Sigmoid colon (tissue), 7 donors: ENCODE results near the gene P2RY8. TPM values are rescaled to one million over a fixed set of nuclear protein-coding genes. Genes with fewer than 3 reads are reported as not detected.

Source experiments
- DNase-seq: peaks from one replicate; pipeline ENCODE4 v3.0.0-alpha.2; 2019
- H3K27ac ChIP-seq, 4 donors: fragments of 200-600 bp; sonication (generic); one replicate each; pipeline ENCODE4 v1.5.1; 2016 to 2019; ENCODE audit warnings: mild to moderate bottlenecking in 1 of 4
- H3K27me3 ChIP-seq, 3 donors: fragments of 200-600 bp; sonication (generic); one replicate each; pipeline ENCODE4 v1.5.1; 2019; ENCODE audit warnings: mild to moderate bottlenecking in 1 of 3
- H3K36me3 ChIP-seq, 4 donors: fragments of 200-600 bp; sonication (generic); one replicate each; pipeline ENCODE4 v1.5.1; 2016 to 2019
- H3K4me1 ChIP-seq, 4 donors: fragments of 200-600 bp; sonication (generic); one replicate each; pipeline ENCODE4 v1.5.1; 2017 to 2019
- H3K4me3 ChIP-seq, 4 donors: fragments of 200-600 bp; sonication (generic); one replicate each; pipeline ENCODE4 v1.5.1; 2017 to 2019; ENCODE audit warnings: mild to moderate bottlenecking in 2 of 4, moderate library complexity in 1 of 4
- H3K9me3 ChIP-seq, 4 donors: fragments of 200-600 bp in 3 of 4; sonication (generic) in 3 of 4; one replicate each; pipeline versions ENCODE4 v1.5.1 to v1.6.1; 2013 to 2019
- CTCF ChIP-seq, 4 experiments: fragments of 450-650 bp in 3 of 4; fragments of 200-600 bp in 1 of 4; IDR thresholded peaks; one replicate each; pipeline ENCODE4 v1.5.1; 2016 to 2019; ENCODE audit warnings: antibody characterized with exemption in 4 of 4, mild to moderate bottlenecking in 3 of 4, moderate library complexity in 2 of 4
- EP300 ChIP-seq, 4 donors: sonication (generic); formaldehyde crosslinking; IDR thresholded peaks; one replicate each; pipeline ENCODE4 v1.6.1; 2017; ENCODE audit warnings: antibody characterized with exemption in 4 of 4
- POLR2A ChIP-seq, 2 donors: fragments of 450-650 bp; IDR thresholded peaks; one replicate each; pipeline ENCODE4 v1.6.1; 2016; ENCODE audit warnings: antibody characterized with exemption in 2 of 2, mild to moderate bottlenecking in 2 of 2, moderate library complexity in 2 of 2
- POLR2AphosphoS5 ChIP-seq, 4 donors: sonication (generic); formaldehyde crosslinking; IDR thresholded peaks; one replicate each; pipeline ENCODE4 v1.6.1; 2017; ENCODE audit warnings: antibody characterized with exemption in 4 of 4
- WGBS, 2 donors: extraction: QIAGEN DNeasy Blood & Tissue Kit; methylation state at CpG; one replicate each; pipeline ENCODE4 v1.1.7; 2013; 5-methylcytosine and 5-hydroxymethylcytosine counted together
- intact Hi-C: fragments of 100-400 bp; cut with DNase I; formaldehyde crosslinking; loops from one replicate; pipeline ENCODE4 v1.15.1; 2023
- polyA plus RNA-seq, 3 donors: library from polyadenylated mRNA; stranded (reverse); fragments of 200-250 nt; gene quantifications; one replicate each; pipeline ENCODE4 v1.2.3, GENCODE V29; 2013
- total RNA-seq, 4 donors: library from RNA; depleted of rRNA; stranded (reverse); fragments of >200 nt; gene quantifications; one replicate each; pipeline ENCODE4 v1.1.0, GENCODE V29; 2016
- donor health status: healthy with polysubstance abuse.
- donor health status: Bipolar disorder and iron deficiency.
- donor health status: healthy.

The P2RY8 gene
- total and polyA plus RNA-seq, 7 donors = 0.28 to 15.0 (median 0.87) TPM; not detected in 1

- WGBS, 2 donors = 85 to 91% methylated on average over 5 of the region's 5 CpGs
- no peak overlapping the region for H3K4me3 ChIP-seq
- TF ChIP-seq POLR2AphosphoS5 (IDR thresholded peaks at IDR 0.05) (no peak), POLR2A (IDR thresholded peaks at IDR 0.05) (no peak), EP300 (IDR thresholded peaks at IDR 0.05) (no peak), CTCF (IDR thresholded peaks at IDR 0.05) (no peak)
- H3K36me3 ChIP-seq = no peaks in the 10 kb centered on the region
- intact Hi-C loops = no loop called here
- H3K27ac ChIP-seq = no peak overlapping the region
- H3K4me1 ChIP-seq = no peaks in the 10 kb centered on the region
- peak; percentile 35 for DNase-seq
- no peaks in the 10 kb centered on the region for H3K27me3 ChIP-seq
- no peaks in the 10 kb centered on the region for H3K9me3 ChIP-seq
These were observed 25.2 kb downstream of the P2RY8 start for GRCh38 chrX:1511829-1512228.

- Histone ChIP-seq H3K27ac (no peak overlapping the region), H3K4me3 (no peak overlapping the region), H3K4me1 (no peaks in the 10 kb centered on the region), H3K36me3 (no peaks in the 10 kb centered on the region), H3K27me3 (no peaks in the 10 kb centered on the region), H3K9me3 (no peaks in the 10 kb centered on the region)
- TF ChIP-seq EP300 (IDR thresholded peaks at IDR 0.05) = no peak
- DNase-seq = no peak
- WGBS, 2 donors = 58 to 82% methylated on average over 5 of the region's 5 CpGs
- intact Hi-C loops = no loop called here
These were observed 25.8 kb downstream of the P2RY8 start for GRCh38 chrX:1511150-1511549.

GRCh38 chrX:1507511-1508463, 29.2 kb downstream of the P2RY8 start:
- Histone ChIP-seq H3K27me3 (no peaks in the 10 kb centered on the region), H3K9me3 (no peaks in the 10 kb centered on the region), H3K4me1 (no peaks in the 10 kb centered on the region), H3K36me3 (no peaks in the 10 kb centered on the region), H3K27ac (no peak overlapping the region), H3K4me3 (no peak overlapping the region)
- WGBS, 2 donors = 78 to 79% methylated on average over 40 of the region's 40 CpGs
- peak; percentile 32 for DNase-seq
- intact Hi-C loops = no loop called here
- no peak for TF ChIP-seq POLR2A (IDR thresholded peaks at IDR 0.05)
- no peak for TF ChIP-seq EP300 (IDR thresholded peaks at IDR 0.05)
- TF ChIP-seq CTCF (IDR thresholded peaks at IDR 0.05) = no peak
- no peak for TF ChIP-seq POLR2AphosphoS5 (IDR thresholded peaks at IDR 0.05)

GRCh38 chrX:1506916-1507315, 30.1 kb downstream of the P2RY8 start:
- no peaks in the 10 kb centered on the region for H3K27me3 ChIP-seq
- H3K4me3 ChIP-seq = no peak overlapping the region
- 83 to 84% methylated on average over 15 of the region's 15 CpGs for WGBS, 2 donors
- TF ChIP-seq POLR2AphosphoS5 (IDR thresholded peaks at IDR 0.05) (no peak), EP300 (IDR thresholded peaks at IDR 0.05) (no peak), CTCF (IDR thresholded peaks at IDR 0.05) (no peak), POLR2A (IDR thresholded peaks at IDR 0.05) (no peak)
- H3K27ac ChIP-seq = no peak overlapping the region
- H3K36me3 ChIP-seq = no peaks in the 10 kb centered on the region
- intact Hi-C loops = no loop called here
- no peaks in the 10 kb centered on the region for H3K4me1 ChIP-seq
- no peaks in the 10 kb centered on the region for H3K9me3 ChIP-seq
- DNase-seq = no peak

GRCh38 chrX:1502853-1503252, 34.1 kb downstream of the P2RY8 start:
- H3K27ac ChIP-seq = no peak overlapping the region
- intact Hi-C loops = no loop called here
- WGBS, 2 donors = 88 to 90% methylated on average over 8 of the region's 8 CpGs
- TF ChIP-seq POLR2AphosphoS5 (IDR thresholded peaks at IDR 0.05) = no peak
- no peak for TF ChIP-seq POLR2A (IDR thresholded peaks at IDR 0.05)
- no peak for TF ChIP-seq CTCF (IDR thresholded peaks at IDR 0.05)
- TF ChIP-seq EP300 (IDR thresholded peaks at IDR 0.05) = no peak
- H3K27me3 ChIP-seq = no peaks in the 10 kb centered on the region
- DNase-seq = no peak
- H3K36me3 ChIP-seq = no peaks in the 10 kb centered on the region
- H3K4me3 ChIP-seq = no peak overlapping the region
- no peaks in the 10 kb centered on the region for H3K9me3 ChIP-seq
- no peaks in the 10 kb centered on the region for H3K4me1 ChIP-seq
